ENCODE measurements around the gene UBE4A.

- TF ChIP-seq CTCF (IDR thresholded peaks at IDR 0.05; ENCODE audit: low read length) (no peak), EZH2 (IDR thresholded peaks at IDR 0.05; ENCODE audit: borderline replicate concordance, low read length) (no peak)
These were observed 20.0 kb upstream of the UBE4A start for GRCh38 chr11:118339281-118339961.

All from OCI-LY1 (cell line).